SK-N-SH treated with all-trans-retinoic acid at 6 μM for 48 hours (cell line): Measurements from ENCODE around the gene ESR2.

Source experiments
- CSDC2 ChIP-seq: fragments of 250-450 bp; sonication (Bioruptor Pico); IDR thresholded peaks from 2 replicates; pipeline ENCODE4 v1.5.0; 2020; ENCODE audit warnings: mild to moderate bottlenecking, moderate library complexity
- ESRRG ChIP-seq: fragments of 250-450 bp; sonication (Bioruptor Pico); IDR thresholded peaks from 2 replicates; pipeline ENCODE4 v1.6.1; 2021; ENCODE audit warnings: mild to moderate bottlenecking
- ZC3H10 ChIP-seq: fragments of 250-450 bp; sonication (Bioruptor Pico); IDR thresholded peaks from 2 replicates; pipeline ENCODE4 v1.5.1; 2021; ENCODE audit warnings: mild to moderate bottlenecking, moderate library complexity
- ZNF8 ChIP-seq: fragments of 450-650 bp; formaldehyde crosslinking; IDR thresholded peaks from 2 replicates; pipeline ENCODE4 v1.5.0; 2020; ENCODE audit warnings: mild to moderate bottlenecking, moderate library complexity
- TF ChIP-seq, protein P1 (sequence below): fragments of 250-450 bp; sonication (Bioruptor Pico); IDR thresholded peaks from 2 replicates; pipeline ENCODE4 v1.5.1; 2020; ENCODE audit warnings: low read depth, mild to moderate bottlenecking, moderate library complexity
- TF ChIP-seq, protein P2 (sequence below): fragments of 250-450 bp; sonication (Bioruptor Pico); IDR thresholded peaks from 2 replicates; pipeline ENCODE4 v1.8.0; 2021; ENCODE audit warnings: low read depth, mild to moderate bottlenecking, moderate library complexity, borderline replicate concordance

- no peak for TF ChIP-seq ZNF8 (CRISPR knock-in tag)
- TF ChIP-seq ZC3H10 (CRISPR knock-in tag), result no peak
- TF ChIP-seq, protein P1, sequence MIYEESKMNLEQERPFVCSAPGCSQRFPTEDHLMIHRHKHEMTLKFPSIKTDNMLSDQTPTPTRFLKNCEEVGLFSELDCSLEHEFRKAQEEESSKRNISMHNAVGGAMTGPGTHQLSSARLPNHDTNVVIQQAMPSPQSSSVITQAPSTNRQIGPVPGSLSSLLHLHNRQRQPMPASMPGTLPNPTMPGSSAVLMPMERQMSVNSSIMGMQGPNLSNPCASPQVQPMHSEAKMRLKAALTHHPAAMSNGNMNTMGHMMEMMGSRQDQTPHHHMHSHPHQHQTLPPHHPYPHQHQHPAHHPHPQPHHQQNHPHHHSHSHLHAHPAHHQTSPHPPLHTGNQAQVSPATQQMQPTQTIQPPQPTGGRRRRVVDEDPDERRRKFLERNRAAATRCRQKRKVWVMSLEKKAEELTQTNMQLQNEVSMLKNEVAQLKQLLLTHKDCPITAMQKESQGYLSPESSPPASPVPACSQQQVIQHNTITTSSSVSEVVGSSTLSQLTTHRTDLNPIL, result no peak
- no peak for TF ChIP-seq CSDC2 (CRISPR knock-in tag)
- TF ChIP-seq, protein P2, sequence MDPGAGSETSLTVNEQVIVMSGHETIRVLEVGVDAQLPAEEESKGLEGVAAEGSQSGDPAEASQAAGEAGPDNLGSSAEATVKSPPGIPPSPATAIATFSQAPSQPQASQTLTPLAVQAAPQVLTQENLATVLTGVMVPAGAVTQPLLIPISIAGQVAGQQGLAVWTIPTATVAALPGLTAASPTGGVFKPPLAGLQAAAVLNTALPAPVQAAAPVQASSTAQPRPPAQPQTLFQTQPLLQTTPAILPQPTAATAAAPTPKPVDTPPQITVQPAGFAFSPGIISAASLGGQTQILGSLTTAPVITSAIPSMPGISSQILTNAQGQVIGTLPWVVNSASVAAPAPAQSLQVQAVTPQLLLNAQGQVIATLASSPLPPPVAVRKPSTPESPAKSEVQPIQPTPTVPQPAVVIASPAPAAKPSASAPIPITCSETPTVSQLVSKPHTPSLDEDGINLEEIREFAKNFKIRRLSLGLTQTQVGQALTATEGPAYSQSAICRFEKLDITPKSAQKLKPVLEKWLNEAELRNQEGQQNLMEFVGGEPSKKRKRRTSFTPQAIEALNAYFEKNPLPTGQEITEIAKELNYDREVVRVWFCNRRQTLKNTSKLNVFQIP (CRISPR knock-in tag), result no peak
- no peak for TF ChIP-seq ESRRG (CRISPR knock-in tag)
Measured at GRCh38 chr14:64202716-64203115, 91.5 kb downstream of the ESR2 start.
